ENCODE results near the gene MREG. TPM values are rescaled to one million over a fixed set of nuclear protein-coding genes. Genes with fewer than 3 reads are reported as not detected.

The MREG gene
- total and polyA plus RNA-seq, 7 donors = 0.99 to 8.8 (median 1.5) TPM

- WGBS, 2 donors = 55 to 79% methylated on average over 3 of the region's 3 CpGs
- H3K36me3 ChIP-seq = no peaks in the 10 kb centered on the region
- H3K27me3 ChIP-seq = no peaks in the 10 kb centered on the region
- peak overlapping the region; percentile 43 to 75 (median 64) for H3K27ac ChIP-seq
- peaks cover 0 to 34% (median 29%) of the 10 kb centered on the region in 4 donors for H3K4me1 ChIP-seq
- no peak for TF ChIP-seq POLR2AphosphoS5 (IDR thresholded peaks at IDR 0.05)
- no peak for TF ChIP-seq POLR2A (IDR thresholded peaks at IDR 0.05)
- TF ChIP-seq CTCF (IDR thresholded peaks at IDR 0.05) = no peak
- no peak for TF ChIP-seq EP300 (IDR thresholded peaks at IDR 0.05)
- intact Hi-C loops (cut with DNase I) = loop anchor here (2.0 to 5.0 kb wide), 5 partner anchors 141 to 481 kb away; partner anchors contain the start of gene FN1
- H3K9me3 ChIP-seq = no peaks in the 10 kb centered on the region
- DNase-seq = no peak
- H3K4me3 ChIP-seq = no peak overlapping the region
These were observed 95.3 kb downstream of the MREG start for GRCh38 chr2:215917953-215918620.

- no peak for DNase-seq
- WGBS, 2 donors = 81 to 83% methylated on average over 5 of the region's 5 CpGs
- TF ChIP-seq CTCF (IDR thresholded peaks at IDR 0.05) (no peak), POLR2AphosphoS5 (IDR thresholded peaks at IDR 0.05) (no peak), POLR2A (IDR thresholded peaks at IDR 0.05) (no peak), EP300 (IDR thresholded peaks at IDR 0.05) (no peak)
These were observed 97.9 kb downstream of the MREG start for GRCh38 chr2:215915441-215915840.

GRCh38 chr2:215914777-215915165 lies 98.6 kb downstream of the MREG start:
- TF ChIP-seq POLR2A (IDR thresholded peaks at IDR 0.05) (no peak), CTCF (IDR thresholded peaks at IDR 0.05) (no peak), POLR2AphosphoS5 (IDR thresholded peaks at IDR 0.05) (no peak), EP300 (IDR thresholded peaks at IDR 0.05) (no peak)
- Histone ChIP-seq H3K4me1 (peaks cover 0 to 21% (median 18%) of the 10 kb centered on the region in 4 donors), H3K27me3 (no peaks in the 10 kb centered on the region), H3K27ac (no peak overlapping the region), H3K4me3 (no peak overlapping the region), H3K36me3 (no peaks in the 10 kb centered on the region), H3K9me3 (no peaks in the 10 kb centered on the region)
- WGBS, 2 donors = 94 to 95% methylated on average over 4 of the region's 4 CpGs
- intact Hi-C loops (cut with DNase I) = loop anchor here (5.0 kb wide), 4 partner anchors 137 to 457 kb away; no protein-coding TSS in a partner anchor
- no peak for DNase-seq

More at GRCh38 chr2:215915441-215915840, 97.9 kb downstream of the MREG start:
- Histone ChIP-seq H3K27ac (no peak overlapping the region), H3K4me3 (no peak overlapping the region), H3K9me3 (no peaks in the 10 kb centered on the region), H3K36me3 (no peaks in the 10 kb centered on the region), H3K27me3 (no peaks in the 10 kb centered on the region), H3K4me1 (peaks cover 0 to 27% (median 24%) of the 10 kb centered on the region in 4 donors)
- intact Hi-C loops (cut with DNase I) = loop anchor here (5.0 kb wide), 4 partner anchors 138 to 458 kb away; no protein-coding TSS in a partner anchor

- Histone ChIP-seq H3K27me3 (no peaks in the 10 kb centered on the region), H3K36me3 (no peaks in the 10 kb centered on the region), H3K27ac (no peak overlapping the region), H3K4me3 (no peak overlapping the region), H3K9me3 (no peaks in the 10 kb centered on the region), H3K4me1 (peaks cover 0 to 15% (median 13%) of the 10 kb centered on the region in 4 donors)
- DNase-seq = no peak
- 90 to 91% methylated on average over 3 of the region's 3 CpGs for WGBS, 2 donors
- TF ChIP-seq POLR2AphosphoS5 (IDR thresholded peaks at IDR 0.05) (no peak), EP300 (IDR thresholded peaks at IDR 0.05) (no peak), CTCF (IDR thresholded peaks at IDR 0.05) (no peak), POLR2A (IDR thresholded peaks at IDR 0.05) (no peak)
- intact Hi-C loops (cut with DNase I) = no loop called here
These were observed 99.1 kb downstream of the MREG start for GRCh38 chr2:215914054-215914776.

Data from sigmoid colon (tissue), 7 donors.